HT1080 (cell line): Measurements from ENCODE around the gene CRAMP1. TPM values are rescaled to one million over a fixed set of nuclear protein-coding genes. Genes with fewer than 3 reads are reported as not detected.

ENCODE experiments used
- DNase-seq: peaks from one replicate; pipeline ENCODE4 v3.0.0-alpha.2; 2015; ENCODE audit warnings: low read depth
- total RNA-seq: library from RNA; depleted of rRNA; stranded (reverse); fragments of >200 nt; shearing (Covaris generic); gene quantifications from 2 replicates; pipeline ENCODE4 v1.2.3, GENCODE V29; 2014

CRAMP1 gene
- total RNA-seq, 1 experiment from 2014 or later: 5.7 TPM

DNA sequence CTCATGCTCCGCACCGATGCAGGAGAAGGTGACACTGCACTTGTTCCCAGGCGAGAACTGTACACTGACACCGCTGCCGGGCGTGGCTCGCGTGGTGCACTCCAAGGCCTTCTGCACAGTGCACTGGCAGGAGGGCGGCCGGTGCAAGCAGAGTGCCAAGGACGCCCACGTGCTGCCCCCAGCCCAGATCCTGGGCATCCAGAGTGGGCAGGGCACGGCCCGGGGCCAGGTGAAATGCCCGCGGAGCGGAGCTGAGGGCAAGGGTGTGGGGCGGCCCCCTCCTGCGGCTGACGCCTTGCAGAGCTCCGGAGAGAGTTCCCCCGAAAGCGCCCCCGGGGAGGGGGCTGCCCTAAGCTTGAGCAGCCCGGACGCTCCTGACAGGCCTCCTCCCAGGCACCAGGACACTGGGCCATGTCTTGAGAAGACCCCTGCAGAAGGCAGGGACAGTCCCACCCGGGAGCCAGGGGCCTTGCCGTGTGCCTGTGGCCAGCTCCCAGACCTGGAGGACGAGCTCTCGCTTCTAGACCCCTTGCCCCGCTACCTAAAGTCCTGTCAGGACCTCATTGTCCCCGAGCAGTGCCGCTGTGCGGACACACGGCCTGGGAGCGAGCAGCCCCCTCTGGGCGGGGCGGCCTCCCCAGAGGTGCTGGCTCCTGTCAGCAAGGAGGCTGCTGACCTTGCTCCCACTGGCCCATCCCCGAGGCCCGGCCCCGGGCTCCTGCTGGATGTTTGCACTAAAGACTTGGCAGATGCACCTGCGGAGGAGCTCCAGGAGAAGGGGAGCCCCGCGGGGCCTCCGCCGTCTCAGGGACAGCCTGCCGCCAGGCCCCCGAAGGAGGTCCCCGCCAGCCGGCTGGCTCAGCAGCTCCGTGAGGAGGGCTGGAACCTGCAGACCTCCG, 44.0 kb downstream of the CRAMP1 start:
- DNase-seq: no peak

DNA sequence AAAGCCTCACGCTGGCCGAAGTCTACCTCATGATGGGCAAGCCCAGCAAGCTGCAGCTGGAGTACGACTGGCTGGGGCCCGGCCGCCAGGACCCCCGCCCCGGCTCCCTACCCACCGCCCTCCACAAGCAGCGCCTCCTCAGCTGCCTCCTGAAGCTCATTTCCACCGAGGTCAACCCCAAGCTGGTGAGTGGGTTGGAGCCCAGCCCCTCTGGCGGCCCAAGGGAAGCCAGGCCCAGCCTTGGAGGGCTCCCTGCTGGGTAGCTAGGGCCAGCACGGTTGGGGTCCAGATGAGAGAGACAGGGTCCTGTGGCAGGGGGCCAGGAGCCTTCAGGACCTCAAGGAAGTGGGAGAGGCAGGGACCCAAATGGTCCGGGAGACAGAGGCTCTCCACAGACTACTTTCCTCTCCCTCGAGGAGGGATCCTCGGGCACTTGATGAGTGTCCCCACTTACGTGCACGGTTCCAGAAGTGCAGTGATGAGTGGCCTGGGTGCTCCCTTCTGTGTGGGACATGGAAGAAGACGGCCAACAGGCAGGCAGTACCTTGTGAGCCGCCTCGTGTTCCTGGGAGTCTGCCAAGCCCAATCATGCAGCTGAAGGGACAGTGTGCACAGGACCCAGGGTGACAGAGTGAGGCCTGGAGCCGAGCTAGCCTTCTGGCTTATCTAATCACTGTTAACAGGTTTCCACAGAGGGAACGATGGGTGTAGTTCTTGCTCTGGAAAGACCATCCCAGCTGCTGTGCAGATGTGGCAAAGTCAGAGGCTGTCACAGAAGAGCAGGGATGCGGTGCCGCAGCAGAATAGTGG, 44.9 kb downstream of the CRAMP1 start:
- no peak for DNase-seq

DNA sequence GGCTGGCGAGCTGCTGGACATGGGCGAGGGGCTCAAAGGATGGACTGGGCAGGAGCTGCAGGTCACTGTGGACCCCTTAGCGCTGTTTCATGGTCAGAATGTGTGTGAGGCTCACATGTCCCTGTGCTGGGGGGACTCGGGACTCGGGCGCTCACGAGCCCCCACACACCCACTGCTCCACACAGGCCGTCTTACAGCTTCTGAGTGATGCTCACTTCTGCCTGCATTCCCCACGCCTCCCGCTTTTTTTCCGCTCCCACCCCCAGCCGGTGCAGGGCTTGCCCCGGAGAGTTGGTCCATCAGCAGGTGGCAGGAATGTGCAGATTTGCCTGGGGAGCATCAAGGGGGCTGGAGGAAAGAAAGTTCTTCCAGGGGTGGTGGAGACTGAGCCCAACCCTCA, 45.7 kb downstream of the CRAMP1 start:
- no peak for DNase-seq

DNA sequence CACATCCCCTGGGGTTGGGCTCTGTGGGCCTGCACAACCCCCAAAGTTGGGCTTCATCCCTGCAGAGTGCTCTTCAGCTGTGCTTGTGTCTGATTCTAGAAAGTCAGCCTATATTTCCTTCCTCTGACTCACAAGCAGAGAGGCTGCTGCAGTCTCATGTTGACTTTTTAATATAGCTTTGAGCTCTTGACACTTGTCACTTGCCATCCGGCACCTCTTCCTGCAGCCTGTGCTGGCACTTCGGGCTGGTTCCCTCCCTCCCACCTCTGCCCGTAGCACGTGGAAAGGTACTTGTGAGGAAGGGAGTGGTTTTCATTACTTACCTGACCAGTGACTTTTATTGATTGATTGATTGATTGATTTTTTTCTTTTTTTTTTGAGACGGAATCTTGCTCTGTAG, 46.9 kb downstream of the CRAMP1 start:
- no peak for DNase-seq

DNA sequence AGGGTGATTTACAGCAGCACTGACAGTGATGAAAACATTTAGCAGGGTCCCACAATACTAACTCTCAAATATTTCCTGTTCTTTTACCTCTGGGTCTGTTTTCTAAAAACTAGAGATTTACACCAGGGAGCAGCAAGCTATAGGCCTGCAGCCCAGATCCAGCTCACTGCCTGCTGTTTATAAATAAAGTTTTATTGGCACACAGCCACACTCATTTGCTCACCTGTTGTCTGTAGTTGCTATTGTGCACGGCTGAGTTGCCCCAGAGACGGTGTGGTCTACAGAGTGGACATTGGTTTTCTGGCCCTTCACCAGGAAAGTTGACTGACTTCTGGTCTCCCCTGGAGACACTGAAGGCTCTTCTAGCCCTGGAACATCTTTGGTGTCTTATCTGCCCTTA, 49.7 kb downstream of the CRAMP1 start:
- no peak for DNase-seq

DNA sequence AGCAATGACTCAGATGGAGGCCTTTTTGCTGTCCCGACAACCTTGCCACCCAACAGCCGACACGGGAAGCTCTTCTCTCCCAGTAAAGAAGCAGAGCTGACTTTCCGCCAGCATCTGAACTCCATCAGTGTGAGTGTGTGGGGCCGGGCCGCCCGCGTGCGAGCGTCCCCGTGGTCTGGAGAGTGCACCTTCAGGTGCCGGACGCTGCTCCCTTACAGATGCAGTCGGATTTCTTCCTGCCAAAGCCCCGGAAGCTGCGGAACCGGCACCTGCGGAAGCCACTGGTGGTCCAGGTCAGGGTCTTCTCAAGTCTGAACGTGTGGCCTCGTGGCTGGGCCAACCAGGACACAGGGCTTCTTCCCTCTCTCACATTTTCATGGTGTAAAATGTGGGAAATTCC, 50.4 kb downstream of the CRAMP1 start:
- no peak for DNase-seq

DNA sequence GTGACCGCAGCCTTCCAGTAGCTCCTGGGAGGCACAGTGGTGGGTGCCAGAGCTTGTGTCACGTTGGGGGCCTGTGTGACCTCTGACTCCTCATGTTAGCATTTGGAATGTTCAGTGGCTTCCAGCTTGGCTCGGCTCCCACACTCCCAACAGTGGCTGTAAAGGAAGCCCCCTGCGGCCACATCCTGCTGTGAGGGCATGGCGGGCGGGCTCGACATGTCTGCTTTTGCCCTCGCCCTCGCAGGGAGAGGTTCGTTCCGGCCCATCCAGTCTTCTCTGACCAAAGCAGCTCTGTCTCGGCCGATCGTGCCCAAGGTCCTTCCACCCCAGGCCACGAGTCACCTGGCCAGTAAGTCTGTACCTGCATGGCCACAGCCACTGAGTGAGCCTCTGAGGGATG, 53.7 kb downstream of the CRAMP1 start:
- DNase-seq: no peak

DNA sequence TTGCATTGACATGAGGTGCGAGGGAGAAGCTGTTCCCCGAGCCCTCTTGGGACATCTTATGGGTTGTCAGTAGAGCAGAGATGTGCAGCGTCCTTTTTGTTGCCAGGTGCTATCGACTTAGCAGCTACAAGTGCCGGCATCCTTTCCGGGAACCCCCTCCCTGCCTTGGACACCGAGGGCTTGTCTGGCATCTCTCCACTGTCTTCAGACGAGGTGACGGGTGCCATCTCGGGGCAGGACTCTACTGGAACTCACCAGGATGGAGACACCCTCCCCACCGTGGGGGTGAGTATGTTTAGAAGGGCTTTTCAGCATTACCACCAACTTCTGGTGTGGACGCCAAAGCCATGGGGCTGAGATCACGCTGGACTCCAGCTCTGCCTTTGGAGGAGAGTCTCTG, 54.2 kb downstream of the CRAMP1 start:
- DNase-seq: no peak

DNA sequence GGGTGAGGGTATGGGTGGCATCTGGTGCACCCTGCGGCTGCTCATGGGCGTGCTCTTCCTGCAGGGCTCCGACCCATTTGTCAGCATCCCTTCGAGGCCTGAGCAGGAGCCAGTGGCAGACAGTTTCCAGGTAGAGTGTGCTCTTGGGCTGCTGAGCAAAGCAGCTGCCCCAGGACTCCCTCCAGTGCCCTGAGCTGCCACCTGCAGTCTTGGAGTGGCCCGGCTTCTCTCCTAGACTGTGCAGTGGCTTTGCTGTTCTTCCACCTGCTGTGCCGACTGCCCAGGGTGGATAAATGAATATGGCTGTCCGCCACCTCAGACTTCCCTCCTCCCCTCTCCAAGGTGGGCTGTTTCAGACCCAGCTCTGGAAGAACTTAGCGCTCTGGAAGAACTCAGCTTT, 55.1 kb downstream of the CRAMP1 start:
- DNase-seq: no peak

DNA sequence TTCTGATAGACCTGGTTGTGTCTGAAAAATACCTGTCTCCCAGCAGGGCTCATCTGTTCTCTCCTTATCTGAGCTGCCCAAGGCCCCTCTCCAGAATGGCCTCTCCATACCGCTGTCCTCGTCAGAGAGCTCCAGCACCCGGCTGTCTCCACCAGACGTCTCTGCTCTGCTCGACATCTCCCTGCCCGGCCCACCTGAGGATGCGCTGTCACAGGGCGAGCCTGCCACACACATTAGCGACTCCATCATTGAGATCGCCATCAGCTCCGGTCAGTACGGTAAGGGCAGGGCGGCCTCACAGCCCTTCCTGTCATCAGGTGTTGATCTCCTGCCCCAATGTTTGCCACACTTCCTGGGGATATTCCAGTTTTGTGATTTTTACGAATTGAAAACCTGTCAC, 55.8 kb downstream of the CRAMP1 start:
- no peak for DNase-seq

DNA sequence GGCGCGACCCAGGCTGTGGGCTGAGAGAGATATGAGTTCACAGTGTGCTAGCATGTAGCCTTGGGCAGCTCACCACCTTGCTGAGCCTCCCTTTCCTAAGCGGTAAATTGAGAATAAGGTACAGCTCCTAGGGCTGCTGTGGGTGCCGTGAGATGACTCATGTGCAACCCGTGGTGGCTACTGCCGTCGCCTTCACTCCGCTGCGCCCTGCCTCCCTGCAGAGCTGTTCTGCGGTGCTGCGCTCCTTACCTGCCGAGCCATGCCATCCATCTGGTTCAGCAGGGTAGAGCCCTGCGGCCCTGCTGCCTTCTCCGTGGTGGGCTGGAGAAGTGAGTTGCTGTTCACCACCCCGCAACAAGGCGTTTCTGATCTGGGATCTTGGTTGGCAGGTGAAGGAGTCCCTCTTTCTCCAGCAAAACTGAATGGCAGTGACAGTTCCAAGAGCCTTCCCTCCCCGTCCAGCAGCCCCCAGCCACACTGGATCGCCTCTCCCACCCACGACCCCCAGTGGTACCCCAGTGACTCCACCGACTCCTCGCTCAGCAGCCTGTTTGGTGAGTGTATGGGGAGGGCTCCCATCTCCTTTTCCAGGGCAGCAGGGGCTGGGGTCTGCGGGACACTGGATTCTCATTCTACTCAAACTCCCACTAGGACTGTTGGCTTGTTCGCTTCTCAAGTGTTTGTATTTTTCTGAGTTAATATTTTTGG, 56.6 kb downstream of the CRAMP1 start:
- no peak for DNase-seq

DNA sequence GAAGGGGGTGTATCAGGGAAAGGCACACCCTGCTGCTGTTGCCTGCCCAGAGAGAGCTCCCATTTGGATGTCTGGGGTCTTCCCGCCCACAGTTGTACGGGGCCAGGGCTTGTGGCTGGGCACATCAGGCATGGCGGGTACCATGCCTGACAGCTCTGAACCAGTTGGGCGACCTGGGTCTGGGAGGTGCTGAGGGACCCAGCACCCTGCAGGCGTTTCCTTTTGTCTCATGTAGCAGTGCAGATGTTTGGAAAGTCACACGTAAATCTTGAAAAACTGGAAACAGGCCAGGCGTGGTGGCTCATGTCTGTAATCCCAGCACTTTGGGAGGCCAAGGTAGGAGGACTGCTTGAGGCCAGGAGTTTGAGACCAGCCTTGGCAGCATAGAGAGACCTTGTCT, 57.5 kb downstream of the CRAMP1 start:
- no peak for DNase-seq

DNA sequence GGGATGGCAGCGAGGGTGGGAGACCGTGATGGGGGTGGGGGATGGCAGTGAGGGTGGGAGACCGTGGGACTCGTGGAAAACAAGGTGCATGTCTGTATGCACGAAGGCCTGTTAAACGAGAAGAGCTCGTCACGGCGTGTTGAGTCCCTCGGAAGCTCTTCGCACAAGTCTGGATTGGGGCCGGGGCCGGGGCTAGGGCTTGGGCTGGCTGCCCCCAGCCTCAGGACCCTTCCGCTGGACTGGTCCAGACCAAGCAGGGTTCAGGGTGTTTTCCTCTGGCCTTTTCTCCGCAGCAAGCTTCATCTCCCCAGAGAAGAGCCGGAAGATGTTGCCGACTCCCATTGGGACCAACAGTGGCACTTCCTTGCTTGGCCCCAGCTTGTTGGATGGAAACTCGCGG, 58.2 kb downstream of the CRAMP1 start:
- DNase-seq: no peak

DNA sequence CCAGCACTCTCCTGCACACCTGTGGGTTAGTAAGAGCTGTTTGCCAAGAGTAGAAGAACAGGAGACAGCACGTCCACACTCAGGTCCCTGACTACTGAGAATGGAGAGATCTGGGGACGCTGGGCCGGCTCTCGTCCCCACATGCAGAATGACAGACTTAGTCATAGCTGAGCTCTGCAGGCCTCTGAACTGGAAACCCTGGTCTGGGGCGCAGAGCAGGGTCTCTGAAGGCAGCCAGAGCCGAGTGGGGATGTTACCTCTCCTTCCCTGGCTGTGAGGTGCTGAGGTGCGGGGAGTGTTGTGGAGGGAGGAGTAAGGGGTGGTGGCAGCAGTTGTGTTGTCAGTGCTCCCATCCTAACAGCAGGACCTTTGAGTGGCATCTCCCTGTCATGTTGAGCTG, 58.7 kb downstream of the CRAMP1 start:
- DNase-seq: no peak

DNA sequence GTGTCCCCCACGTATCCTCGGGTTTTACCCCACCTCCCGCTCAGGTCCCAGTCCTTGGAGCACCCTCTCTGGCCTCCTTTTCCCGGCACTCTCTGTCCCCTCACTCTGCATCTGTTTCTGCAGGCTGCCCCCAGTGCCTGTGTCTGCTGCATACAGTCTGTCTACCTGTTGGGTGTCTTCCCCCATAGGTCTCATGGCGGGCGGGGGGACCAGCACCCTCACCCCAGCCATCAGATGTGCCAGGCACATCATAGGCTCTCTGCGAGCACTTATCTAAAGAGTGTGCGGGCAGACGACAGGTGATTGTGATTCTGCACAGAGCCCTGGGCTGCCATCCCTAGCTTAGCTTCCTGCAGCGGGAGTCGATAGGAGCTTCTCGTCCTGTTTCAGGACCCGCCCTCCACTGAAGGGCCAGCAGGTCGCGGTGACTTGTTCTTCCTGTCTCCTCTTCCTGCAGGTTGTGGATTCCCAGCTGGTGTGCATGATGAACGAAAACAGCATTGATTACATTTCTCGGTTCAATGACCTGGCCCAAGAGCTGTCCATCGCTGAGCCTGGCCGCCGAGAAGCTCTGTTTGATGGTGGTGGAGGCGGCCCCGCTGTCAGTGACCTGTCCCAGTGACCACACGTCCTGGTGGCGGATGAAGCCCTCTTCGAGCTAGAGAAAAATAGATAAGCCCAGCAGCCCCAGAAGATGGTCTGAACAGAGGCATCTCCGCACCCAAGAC, 61.4 kb downstream of the CRAMP1 start:
- DNase-seq: no peak

DNA sequence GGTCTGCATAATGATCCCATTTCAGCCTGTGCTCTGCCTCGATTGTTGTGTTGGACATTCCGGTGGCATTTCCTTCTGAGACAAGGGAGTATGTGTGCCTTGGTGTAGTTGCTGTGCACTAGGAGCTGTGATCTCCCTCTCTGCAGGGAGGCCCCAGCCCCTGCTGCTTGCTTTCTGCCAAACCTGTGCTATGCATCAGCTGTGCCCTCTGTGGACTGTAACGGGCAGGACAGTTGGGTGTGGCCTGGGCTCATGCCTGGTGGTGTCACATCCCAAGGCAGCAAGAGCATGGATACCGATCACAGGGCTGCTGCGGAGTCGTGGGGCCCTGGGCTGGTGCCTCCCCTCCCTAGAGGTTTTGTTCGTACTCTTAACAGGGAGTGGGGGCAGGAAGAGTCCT, 62.1 kb downstream of the CRAMP1 start:
- no peak for DNase-seq

DNA sequence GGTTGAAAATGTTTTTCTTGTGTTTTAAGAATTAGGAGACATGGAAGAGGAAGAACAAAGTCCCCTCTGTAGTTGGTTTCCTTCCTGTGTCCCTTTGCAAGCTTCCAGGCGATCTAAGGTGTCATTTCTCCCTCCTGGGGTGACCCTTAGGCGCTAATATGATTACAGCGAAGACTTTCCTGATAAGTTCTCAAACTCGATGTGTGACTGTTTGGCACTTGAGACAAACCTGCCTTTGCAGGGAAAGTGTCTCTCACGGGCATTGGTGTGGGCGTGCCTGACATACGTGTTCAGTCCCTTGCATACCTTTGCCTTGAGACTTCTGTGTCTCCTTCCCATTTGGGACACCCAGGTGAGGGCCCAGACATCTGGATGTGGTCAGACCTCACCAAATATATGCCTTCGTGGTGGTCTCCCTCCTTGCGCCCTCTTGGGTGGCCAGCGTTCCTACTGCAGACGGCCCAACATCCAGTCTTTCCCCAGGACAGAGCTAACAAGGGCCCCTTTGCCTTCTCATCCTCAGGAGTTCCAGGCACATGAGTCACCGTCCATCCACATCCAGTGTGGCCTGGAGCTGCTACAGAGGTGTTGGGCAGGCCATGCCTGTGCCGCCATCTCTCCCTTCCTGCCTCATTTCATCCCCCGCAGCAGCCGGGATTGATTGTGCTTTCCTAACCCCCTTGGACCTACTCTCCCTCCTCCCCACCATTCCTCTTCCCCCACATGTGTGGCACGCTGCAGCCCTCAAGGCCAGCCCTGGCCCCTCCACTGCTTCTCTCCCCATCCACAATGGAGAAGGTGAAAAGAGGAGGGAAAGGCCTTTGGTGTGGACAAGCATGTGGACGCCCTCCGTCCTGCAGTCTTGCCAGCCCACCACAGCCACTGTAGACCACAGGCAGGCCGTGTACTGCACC, 62.8 kb downstream of the CRAMP1 start:
- DNase-seq: peak; percentile 79

DNA sequence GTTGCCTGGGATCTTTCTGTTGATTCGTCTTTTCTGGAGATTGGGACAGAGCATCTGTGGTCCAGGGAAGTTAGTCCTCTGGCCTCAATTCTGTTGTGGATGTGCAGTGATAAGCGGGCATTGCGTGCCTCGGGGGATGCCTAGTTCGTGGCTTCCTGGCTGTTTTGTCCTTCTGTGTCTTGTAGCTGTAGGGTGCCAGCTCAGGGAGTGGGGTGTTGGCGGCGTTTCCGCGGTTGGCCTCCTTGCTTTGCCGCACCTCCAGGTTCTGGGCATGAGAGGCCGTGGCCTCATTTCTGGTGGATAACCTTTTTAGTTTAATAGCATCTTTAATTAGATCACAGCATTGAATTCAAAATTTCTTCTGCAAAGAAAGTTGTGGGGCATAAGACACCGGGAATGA, 64.5 kb downstream of the CRAMP1 start:
- no peak for DNase-seq

DNA sequence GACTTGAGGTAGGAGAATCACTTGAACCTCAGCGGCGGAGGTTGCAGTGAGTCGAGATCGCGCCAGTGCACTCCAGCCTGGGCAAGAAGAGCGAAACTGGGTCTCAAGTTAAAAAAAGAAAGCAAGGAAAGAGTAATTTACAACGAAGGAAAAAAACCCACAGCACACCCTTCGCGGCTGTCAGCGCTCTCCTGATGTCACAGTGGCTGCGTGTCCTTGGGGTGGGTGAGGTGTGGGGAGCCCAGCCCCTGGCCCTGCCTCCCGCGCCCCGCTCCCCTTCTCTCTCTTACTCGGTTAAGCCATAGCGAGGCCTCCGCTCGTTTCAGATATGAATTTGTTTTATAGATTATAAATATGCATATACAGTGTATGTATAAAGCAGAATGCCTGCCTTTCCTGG, 65.2 kb downstream of the CRAMP1 start:
- DNase-seq: no peak

DNA sequence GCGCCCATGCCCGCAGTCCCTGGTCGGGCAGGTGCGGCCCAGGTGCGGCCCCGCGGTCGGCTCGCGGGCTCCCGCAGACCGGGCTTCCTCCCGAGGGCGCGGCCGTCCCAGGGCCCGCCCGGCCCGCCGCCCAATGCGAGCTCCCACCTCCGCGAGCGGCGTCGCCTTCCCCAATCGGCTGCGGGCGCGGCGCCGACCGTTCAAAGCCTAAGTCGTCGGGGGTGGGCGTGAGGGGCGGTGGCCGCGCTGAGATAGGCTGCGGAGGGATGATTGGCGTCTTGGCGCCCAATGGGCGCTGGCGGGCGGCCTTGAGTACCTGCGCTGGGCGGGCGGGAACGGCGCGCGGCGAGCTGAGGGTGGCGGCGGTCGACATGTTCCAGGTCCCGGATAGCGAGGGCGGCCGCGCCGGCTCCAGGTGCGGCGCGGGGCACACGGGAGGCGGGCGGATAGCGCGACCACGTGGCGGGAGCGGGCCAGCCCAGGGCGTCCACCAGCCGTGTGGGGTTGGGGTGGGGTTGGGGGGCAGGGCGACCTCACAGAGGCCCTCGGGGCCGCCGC, 65.9 kb downstream of the CRAMP1 start, which contains the start of gene JPT2:
Gene JPT2 (plus strand): TSS at position 338 of the 558 bp plus-strand sequence. CDS start 34 bp downstream, at position 372.
- DNase-seq: peak; percentile 96
